DOHH2 (cell line): ENCODE results near the gene TFCP2L1.

Experiments used
- CTCF ChIP-seq: fragments of 200-600 bp; sonication (generic); IDR thresholded peaks from one replicate; pipeline ENCODE4 v1.5.1; 2014; ENCODE audit warnings: antibody characterized with exemption, mild to moderate bottlenecking, low read depth, low read length; ENCODE audit not compliant: poor library complexity, severe bottlenecking
- EZH2phosphoT487 ChIP-seq: fragments of 200-600 bp; sonication (generic); IDR thresholded peaks from 2 replicates; pipeline ENCODE4 v1.6.1; 2017; ENCODE audit warnings: borderline replicate concordance, mild to moderate bottlenecking, antibody characterized with exemption, low read length, moderate library complexity, mixed read lengths

GRCh38 chr2:121173112-121173511, 111.9 kb downstream of the TFCP2L1 start:
- TF ChIP-seq CTCF (no peak), EZH2phosphoT487 (no peak)
